DND-41 (cell line): ENCODE results near the gene CTRL.

ENCODE experiments used
- ATAC-seq: fragments of 200-7000 bp; cut with Tn5 transposase; 3 replicates; pipeline ENCODE4 v1.9.1; 2021; ENCODE audit warnings: low read depth; ENCODE audit not compliant: insufficient read depth
- DNase-seq: peaks from one replicate; pipeline ENCODE4 v3.0.0-alpha.2; 2020
- H2AFZ ChIP-seq: 2 replicates; pipeline ENCODE4 v1.6.0; 2012; ENCODE audit warnings: low read depth, low read length
- H3K27ac ChIP-seq: 2 replicates; pipeline ENCODE4 v1.5.1; 2012; ENCODE audit warnings: low read length, inconsistent platforms
- H3K27me3 ChIP-seq: fragments of 200-600 bp; sonication (generic); 2 replicates; pipeline ENCODE4 v1.6.0; 2012; ENCODE audit warnings: low read length, mild to moderate bottlenecking, inconsistent platforms; ENCODE audit not compliant: insufficient read depth, poor library complexity
- H3K36me3 ChIP-seq: 2 replicates; pipeline ENCODE4 v1.5.1; 2012; ENCODE audit warnings: low read length, inconsistent platforms; ENCODE audit not compliant: insufficient read depth
- H3K4me1 ChIP-seq: 2 replicates; pipeline ENCODE4 v1.5.1; 2012; ENCODE audit warnings: mild to moderate bottlenecking, low read length; ENCODE audit not compliant: insufficient read depth
- H3K4me2 ChIP-seq: 2 replicates; pipeline ENCODE4 v1.6.0; 2012; ENCODE audit warnings: mild to moderate bottlenecking, moderate library complexity, low read length, inconsistent platforms; ENCODE audit not compliant: insufficient read depth
- H3K4me3 ChIP-seq, 2 experiments: fragments of 200-600 bp in 1 of 2; shearing (Covaris generic) in 1 of 2; 2 replicates each; pipeline ENCODE4 v1.5.1; 2012 to 2016; ENCODE audit warnings: inconsistent platforms in 2 of 2, low read length in 2 of 2, mild to moderate bottlenecking in 2 of 2, low read depth in 1 of 2, moderate library complexity in 1 of 2
- H3K79me2 ChIP-seq: 2 replicates; pipeline ENCODE4 v1.6.0; 2012; ENCODE audit warnings: low read length, inconsistent platforms; ENCODE audit not compliant: insufficient read depth
- H3K9ac ChIP-seq: 2 replicates; pipeline ENCODE4 v1.6.0; 2012; ENCODE audit warnings: low read depth, mild to moderate bottlenecking, inconsistent platforms, low read length, moderate library complexity
- H3K9me3 ChIP-seq: 2 replicates; pipeline ENCODE4 v1.5.1; 2012; ENCODE audit warnings: low read length, moderate library complexity, mild to moderate bottlenecking, inconsistent platforms; ENCODE audit not compliant: insufficient read depth, severe bottlenecking
- H4K20me1 ChIP-seq: 2 replicates; pipeline ENCODE4 v1.6.0; 2012; ENCODE audit warnings: low read length; ENCODE audit not compliant: insufficient read depth
- CTCF ChIP-seq: IDR thresholded peaks from 2 replicates; pipeline ENCODE4 v1.5.1; 2012; ENCODE audit warnings: borderline replicate concordance, low read length, moderate library complexity, mild to moderate bottlenecking; ENCODE audit not compliant: poor library complexity, severe bottlenecking; ENCODE audit errors: extremely low read depth
- EZH2 ChIP-seq: IDR thresholded peaks from 3 replicates; pipeline ENCODE4 v1.6.1; 2012; ENCODE audit warnings: borderline replicate concordance, low read depth, mild to moderate bottlenecking, moderate library complexity, low read length, inconsistent platforms; ENCODE audit not compliant: severe bottlenecking

The CTRL gene

GRCh38 chr16:67936880-67937605, 5.4 kb upstream of the CTRL start:
- Histone ChIP-seq H3K9ac (peak overlapping the region; percentile 84), H3K9me3 (no peaks in the 10 kb centered on the region), H2AFZ (peak overlapping the region; percentile 76), H3K4me1 (peaks cover 26% of the 10 kb centered on the region), H3K4me2 (peak overlapping the region; percentile 98), H3K27me3 (no peaks in the 10 kb centered on the region), H3K4me3 (peak overlapping the region; percentile 72 to 91; a peak in 3 of 4 replicates), H3K27ac (peak overlapping the region; percentile 92), H4K20me1 (peaks cover 19% of the 10 kb centered on the region), H3K79me2 (peaks cover 32% of the 10 kb centered on the region), H3K36me3 (peaks cover 47% of the 10 kb centered on the region)
- no peak for TF ChIP-seq EZH2
- TF ChIP-seq CTCF = no peak
- DNase-seq = peak; percentile 90
- peak; percentile 78 for ATAC-seq

GRCh38 chr16:67936124-67936879, 4.6 kb upstream of the CTRL start, which contains the start of gene PSMB10:
Gene PSMB10 (minus strand): TSS chr16:67936850. CDS start chr16:67936749, 101 bp downstream.
- Histone ChIP-seq H3K4me2 (peak within 1 kb of the TSS; percentile 98), H3K27ac (peak within 1 kb of the TSS; percentile 92), H3K27me3 (no peaks in the 10 kb centered on the region), H3K9me3 (no peaks in the 10 kb centered on the region), H3K4me3 (peak within 1 kb of the TSS; percentile 72 to 91), H3K79me2 (peaks cover 32% of the 10 kb centered on the region), H3K36me3 (peaks cover 45% of the 10 kb centered on the region), H3K9ac (peak within 1 kb of the TSS; percentile 84), H4K20me1 (peaks cover 19% of the 10 kb centered on the region), H3K4me1 (peaks cover 26% of the 10 kb centered on the region), H2AFZ (peak within 1 kb of the TSS; percentile 76)
- no peak for TF ChIP-seq EZH2
- TF ChIP-seq CTCF = peak; percentile 46
- no peak for DNase-seq
- ATAC-seq = peak; percentile 43

- Histone ChIP-seq H3K4me1 (peaks cover 26% of the 10 kb centered on the region), H3K27me3 (no peaks in the 10 kb centered on the region), H3K79me2 (peaks cover 32% of the 10 kb centered on the region), H4K20me1 (peaks cover 19% of the 10 kb centered on the region), H3K27ac (peak overlapping the region; percentile 92), H3K36me3 (peaks cover 51% of the 10 kb centered on the region), H3K4me3 (peak overlapping the region; percentile 72 to 91), H3K9me3 (no peaks in the 10 kb centered on the region), H3K9ac (peak overlapping the region; percentile 84), H3K4me2 (peak overlapping the region; percentile 98), H2AFZ (peak overlapping the region; percentile 76)
- ATAC-seq (peak; percentile 74), DNase-seq (peak; percentile 88)
- TF ChIP-seq CTCF (no peak), EZH2 (no peak)
Measured at GRCh38 chr16:67935402-67936123, 3.9 kb upstream of the CTRL start.
